ENCODE data around the gene NFIC.

NFIC gene

GRCh38 chr19:3511506-3512251 lies 145.3 kb downstream of the NFIC start:
- no peak for DNase-seq (ENCODE audit: low read depth)

DNA sequence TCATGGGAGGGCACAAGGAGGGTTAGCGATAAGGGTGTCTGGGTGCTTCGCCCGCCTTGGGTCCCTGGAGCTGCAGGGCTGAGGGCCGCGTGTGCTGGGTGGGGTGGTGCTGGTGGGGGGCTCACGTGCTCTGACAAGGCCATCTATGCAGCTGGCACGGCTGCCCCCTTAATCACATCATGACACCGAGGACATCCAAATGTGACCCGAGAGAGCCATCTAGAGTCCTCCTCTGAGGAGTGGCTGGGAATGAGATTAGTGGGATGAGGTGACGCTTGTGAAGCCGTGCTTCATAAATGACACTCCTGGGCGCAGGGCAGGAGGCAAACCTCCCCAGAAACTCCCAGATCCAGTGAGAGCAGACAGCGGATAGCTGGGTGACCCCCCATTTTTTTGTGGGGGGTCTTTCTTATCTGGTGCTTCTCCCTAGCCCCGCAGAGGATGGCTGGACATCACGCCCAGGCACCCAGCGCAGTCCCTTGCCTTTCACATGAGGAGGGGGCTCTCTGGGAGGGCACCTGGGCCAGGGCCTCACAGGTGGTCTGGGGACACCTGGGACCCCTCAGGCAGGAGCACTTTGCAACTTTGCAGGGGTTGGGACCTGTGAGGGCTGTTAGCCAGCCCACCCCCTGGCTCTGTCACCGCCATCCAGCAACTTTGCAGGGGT lies 146.3 kb downstream of the NFIC start:
- no peak for DNase-seq (ENCODE audit: low read depth)

- no peak for DNase-seq (ENCODE audit: low read depth)
Observed at GRCh38 chr19:3513229-3514140, 147.1 kb downstream of the NFIC start.

GRCh38 chr19:3514930-3515329 lies 148.5 kb downstream of the NFIC start:
- no peak for DNase-seq (ENCODE audit: low read depth)

DNA sequence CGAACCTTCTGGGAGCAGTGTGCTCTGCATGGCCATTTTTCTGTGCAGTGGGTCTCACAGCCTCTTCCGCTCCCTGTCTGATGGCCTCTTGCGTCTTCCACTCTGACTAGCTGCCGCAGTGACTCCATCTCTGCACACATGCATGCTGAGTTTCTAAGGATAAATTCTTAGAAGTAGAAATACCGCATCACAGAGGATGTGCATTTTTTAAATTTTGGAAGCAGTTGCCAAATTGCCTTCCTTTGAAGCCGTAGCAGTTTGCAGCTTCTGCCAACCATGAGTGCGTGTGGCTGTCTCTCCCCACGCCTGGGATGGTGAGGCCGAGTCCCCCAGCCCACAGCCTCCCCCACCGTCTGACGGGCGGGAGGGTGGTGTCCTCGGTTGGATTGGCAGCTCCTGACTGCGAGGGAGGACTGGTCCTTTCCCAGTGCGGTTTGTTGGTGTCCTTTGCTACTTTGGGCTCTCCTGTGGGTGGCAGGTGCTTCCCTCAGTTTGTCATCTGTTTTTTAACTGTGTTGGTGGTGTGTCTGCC lies 149.6 kb downstream of the NFIC start:
- DNase-seq (ENCODE audit: low read depth): no peak

- DNase-seq (ENCODE audit: low read depth): no peak
Observed at GRCh38 chr19:3516675-3517207, 150.4 kb downstream of the NFIC start.

DNA sequence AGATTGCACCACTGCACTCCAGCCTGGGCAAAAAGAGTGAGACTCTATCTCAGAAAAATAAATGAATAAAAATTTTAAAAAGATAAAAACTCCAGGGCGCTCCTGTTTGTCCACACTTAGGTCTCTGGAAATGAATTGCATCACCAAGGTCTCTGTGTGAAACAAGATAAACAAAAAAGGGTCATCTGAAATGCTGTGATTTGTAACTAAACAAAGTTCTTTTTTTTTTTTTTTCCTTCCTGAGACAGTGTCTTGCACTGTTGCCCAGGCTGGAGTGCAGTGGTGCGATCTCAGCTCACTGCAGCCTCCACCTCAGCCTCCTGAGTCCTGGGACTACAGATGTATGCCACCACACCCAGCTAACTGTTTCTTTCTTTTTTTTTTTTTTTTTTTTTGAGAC lies 151.3 kb downstream of the NFIC start:
- no peak for DNase-seq (ENCODE audit: low read depth)

DNA sequence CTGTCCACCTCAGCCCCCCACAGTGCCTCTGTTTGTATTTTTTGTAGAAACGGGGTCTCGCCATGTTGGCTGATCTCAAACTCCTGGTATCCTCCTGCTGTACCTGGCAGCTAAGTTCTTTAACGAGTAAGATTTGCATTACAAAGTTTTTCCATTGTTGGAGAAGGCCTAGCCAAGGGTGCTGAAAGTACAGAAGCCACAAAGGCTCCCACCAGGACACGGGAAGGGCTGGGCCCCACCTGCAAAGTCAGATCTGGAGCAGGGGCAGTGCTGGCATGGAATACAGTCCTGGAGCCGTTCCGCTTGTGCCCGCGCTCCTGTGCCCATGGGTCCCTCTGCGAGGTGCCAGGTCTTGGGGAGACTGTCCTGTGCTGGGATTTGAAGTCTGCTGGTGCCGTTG lies 151.9 kb downstream of the NFIC start:
- no peak for DNase-seq (ENCODE audit: low read depth)

DNA sequence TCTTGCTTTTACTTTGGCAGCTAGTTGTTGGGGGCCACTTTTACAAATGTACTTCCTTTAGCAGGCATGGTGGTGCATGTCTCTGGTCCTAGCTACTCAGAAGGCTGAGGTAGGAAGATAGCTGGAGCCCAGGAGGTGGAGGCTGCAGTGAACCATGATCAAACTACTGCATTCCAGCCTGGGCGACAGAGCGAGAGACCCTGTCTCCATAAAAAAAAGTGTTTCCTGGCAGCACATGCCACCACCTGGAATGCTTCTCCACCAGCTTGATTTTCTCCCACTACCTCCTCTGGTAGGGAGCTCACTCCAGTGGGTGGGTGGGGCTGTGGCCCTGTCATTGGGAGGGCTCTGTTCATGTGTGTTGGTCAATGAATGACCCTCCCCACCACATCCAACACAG lies 152.3 kb downstream of the NFIC start:
- no peak for DNase-seq (ENCODE audit: low read depth)

Data from GM04503 (cell line).